Fibroblast of skin of left quadriceps (primary cell): ENCODE measurements around the gene CFAP57.
"Not testable (repeated sequence)": the region's sequence is repeated elsewhere in the genome, so short reads cannot be mapped to it uniquely, and the experiment has no call there.

Experiments
- DNase-seq, 2 experiments: peaks; one replicate each; pipeline ENCODE4 v3.0.0-alpha.2; 2013; ENCODE audit warnings: low read depth in 2 of 2

The CFAP57 gene

DNA sequence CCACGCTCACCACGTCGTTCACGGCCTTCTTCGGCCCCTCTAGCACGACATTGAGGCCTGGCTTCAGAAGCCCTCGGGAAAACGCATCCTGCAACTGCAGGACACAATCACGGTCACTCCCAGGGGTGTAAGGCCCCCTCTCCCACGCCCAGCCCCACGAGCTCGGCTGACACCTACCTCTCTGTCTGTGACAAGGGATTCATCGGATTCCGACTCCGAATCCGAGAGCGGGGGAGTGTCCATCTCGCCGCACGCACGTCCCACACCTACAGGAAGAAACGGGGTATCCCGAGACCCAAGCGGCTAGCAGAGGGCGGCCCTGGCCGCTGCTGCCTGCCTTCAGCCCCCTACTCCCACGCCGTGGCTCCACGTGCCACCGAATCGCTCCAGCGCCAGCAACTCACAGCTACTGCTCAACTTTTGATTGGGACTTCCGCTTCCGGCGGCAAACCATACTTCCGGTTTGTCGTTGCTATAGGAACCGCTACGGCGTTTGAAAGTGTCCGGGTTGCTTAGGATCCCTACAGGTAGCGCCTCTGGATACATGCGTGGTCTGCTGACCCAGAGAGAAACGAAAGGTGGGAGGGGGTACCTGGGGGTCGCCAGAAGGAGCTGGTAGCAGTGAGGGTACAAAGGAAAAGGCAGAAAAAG, at the start of gene CFAP57, which contains the start of gene EBNA1BP2:
Gene CFAP57 (plus strand): TSS at position 455 of the 651 bp plus-strand sequence. CDS start 424 bp downstream, outside the sequence.
Gene EBNA1BP2 (minus strand): TSS at position 415 of the 651 bp plus-strand sequence. CDS start 172 bp downstream, at position 243.
- DNase-seq = peak; percentile 84 to 85

DNA sequence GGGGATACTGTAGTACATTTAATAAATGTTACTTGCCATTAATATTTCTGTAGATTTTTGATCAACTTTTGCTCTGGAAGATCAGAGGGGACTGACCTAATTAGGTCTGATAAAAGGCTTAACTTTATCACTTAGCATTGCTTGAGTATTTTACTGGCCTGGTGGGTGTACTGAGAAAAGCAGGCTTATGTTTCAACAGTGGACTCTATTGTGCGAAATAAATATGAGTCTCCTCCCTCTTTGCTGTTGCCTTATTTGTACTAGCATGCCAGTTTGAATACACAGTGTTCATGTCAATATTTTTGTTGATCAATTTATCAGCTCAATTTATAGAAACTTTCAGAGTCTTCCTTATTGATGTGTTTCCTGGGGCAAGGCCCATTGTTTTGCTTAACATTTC, 49.1 kb upstream of the CFAP57 start:
- DNase-seq = no peak

DNA sequence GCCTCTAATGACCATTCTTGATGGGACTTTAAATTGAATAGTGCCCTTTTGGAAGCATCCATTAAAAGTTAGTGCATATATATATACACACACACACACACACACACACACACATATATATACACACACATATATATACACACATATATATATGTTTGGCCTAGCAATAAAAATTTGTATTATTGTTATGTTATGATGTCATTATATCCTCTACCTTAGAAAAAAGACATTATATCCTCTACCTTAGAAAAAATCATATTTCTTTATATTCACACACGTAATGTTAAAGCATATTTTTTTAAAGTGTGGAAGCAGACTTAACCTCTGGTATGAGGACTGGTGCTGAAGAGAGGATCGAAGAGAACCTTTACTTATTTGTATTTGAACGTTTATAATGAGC, 43.3 kb upstream of the CFAP57 start:
- no peak for DNase-seq

DNA sequence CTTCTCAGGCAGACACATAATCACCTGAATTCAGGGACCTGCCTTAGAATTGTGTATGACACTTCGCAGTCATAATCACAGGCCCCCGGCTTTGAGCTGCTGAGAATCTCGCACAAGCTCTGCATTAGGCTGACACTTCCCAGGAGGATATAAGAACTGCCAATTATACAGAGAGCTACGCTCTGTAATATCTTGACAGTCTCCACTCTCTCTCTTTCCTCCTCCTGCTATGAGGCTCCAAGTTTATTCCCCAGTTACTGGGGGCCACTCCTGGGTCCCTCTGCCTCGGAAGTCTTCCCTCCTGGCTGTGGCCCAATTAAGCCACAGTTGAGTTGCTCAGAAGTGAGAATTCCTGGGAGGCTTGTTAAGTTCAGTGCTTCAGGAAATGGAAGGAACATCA, 42.7 kb upstream of the CFAP57 start:
- no peak for DNase-seq

DNA sequence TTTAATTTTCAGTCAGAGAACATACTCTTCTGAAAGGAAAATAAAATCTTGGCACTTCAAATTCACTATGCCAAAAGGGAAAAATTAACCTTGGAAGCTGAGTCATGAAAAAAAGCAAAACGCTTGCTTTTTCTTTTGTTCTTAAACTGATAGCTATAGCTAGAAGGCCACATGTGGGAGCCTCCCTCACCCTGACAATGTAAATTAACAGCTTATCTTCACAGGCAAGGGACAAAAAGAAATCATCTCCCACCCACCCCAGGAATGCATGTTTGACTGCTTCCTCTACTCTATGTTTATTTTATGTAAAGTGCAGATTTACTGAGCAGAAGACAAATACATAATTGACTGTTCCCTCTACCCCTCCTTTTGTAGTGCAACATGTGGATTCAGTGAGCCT, 38.1 kb upstream of the CFAP57 start:
- DNase-seq = no peak

DNA sequence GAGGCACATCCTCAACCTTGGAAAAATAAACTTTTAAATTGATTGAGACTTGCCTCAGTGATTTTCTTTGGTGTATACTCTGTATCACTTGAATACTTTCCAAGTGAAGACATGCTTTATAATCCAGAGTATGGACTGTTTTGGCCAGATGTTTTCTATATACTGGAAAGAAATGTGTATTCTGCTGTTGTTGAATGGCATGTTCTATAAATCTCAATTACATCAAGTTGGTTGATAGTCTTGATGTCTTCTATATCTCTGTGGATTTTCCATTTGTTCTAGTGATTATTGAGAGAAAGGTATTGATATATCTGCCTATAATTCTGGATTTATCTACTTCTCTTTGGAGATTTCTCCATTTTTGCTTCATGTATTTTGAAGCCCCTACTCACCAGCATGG, 37.5 kb upstream of the CFAP57 start:
- DNase-seq = no peak

DNA sequence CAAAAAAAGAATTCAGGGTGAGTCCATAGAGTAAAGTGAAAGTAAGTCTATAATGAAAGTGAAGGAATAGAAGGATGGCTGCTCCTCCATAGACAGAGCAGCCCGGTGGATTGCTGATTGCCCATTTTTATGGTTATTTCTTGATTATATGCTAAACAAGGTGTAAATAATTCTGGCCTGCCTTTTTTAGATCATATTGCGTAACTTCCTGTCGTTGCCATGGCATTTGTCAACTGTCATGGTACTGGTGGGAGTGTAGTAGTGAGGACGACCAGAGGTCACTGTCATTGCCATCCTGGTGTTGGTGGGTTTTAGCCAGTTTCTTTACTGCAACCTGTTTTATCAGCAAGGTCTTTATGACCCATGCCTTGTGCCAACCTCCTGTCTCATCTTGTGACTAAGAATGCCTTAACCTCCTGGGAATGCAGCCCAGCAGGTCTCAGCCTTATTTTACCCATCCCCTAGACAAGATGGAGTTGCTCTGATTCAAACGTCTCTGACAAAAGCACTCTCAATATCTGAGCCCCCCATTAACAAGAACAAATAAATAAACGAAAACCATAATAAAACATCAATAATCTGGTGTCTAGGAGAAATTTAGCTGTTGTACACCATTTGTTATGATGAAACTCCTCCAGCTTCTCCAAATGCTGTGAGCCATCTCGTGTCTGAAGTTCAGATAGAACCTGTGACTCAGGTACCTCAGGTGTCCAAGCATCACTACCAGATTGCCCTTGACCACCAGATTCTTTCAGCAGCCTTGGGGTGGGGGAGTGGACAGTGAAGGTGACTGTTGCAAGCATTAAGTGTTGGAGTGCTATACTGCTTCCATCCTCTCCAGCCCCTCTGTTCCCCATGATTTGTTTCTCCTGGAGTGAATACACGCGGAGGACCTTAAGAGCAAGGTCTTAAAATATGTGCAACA, 36.0 kb upstream of the CFAP57 start:
- DNase-seq = no peak

DNA sequence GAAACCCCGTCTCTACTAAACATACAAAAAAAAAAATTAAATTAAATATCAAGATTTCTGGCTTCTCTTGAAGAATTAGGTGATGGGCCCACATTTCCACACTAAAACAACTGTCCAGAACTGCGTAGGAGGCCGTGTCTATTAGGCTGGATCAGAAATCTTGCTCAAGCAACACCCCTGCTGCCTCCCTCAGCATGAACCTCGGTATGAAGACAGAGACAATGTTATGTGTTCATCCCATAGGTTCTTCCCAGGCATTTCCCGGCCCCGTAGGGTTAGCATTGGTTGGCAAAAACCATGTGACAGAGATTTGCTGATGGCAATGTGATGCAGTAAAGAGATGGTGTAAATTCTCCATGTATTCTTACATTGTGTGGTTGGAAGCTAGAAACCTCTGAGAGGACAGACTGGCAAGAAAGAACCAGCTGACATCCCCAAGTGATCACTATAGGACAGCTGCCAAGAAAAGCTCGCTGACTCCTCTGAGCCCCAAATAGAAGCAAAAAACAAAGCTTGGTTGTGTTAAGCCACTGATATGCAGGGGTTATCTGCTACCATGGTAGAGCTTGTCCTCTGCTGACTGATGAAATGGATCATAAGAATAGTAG, 34.6 kb upstream of the CFAP57 start:
- no peak for DNase-seq

DNA sequence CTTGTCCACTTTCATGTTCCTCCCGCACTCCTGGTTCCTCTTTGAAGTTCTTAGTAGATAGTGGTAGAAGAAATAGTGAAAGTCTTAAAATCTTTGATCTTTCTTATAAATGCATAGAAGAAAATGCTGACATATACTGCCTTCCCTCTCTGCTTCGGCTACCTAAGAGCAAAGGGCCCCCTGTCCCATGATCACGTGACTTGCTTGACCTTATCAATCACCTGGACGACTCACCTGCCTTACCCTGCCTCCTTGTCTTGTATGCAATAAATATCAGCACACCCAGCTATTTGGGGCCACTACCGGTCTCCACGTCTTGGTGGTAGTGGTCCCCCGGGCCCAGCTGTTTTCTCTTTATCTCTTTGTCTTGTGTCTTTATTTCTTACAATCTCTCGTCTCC, 32.8 kb upstream of the CFAP57 start:
- not testable (repeated sequence) for DNase-seq

DNA sequence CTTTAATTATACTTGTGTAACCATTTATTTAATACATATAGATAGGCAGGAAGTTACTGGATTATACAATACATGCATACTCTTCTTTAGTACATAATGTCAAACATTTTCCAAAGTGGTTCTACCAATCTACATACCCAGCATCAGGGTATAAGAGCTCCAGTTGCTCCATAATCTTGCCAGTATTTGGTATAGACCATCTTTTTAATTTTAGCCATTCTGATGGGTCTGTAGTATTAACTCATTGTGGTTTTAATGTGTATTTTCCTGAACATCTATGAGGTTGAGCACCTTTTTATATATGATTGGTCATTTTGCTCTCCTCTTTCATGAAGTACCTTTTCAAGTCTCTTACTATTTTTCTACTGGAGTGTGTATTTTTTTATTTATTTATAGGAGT, 32.1 kb upstream of the CFAP57 start:
- no peak for DNase-seq

DNA sequence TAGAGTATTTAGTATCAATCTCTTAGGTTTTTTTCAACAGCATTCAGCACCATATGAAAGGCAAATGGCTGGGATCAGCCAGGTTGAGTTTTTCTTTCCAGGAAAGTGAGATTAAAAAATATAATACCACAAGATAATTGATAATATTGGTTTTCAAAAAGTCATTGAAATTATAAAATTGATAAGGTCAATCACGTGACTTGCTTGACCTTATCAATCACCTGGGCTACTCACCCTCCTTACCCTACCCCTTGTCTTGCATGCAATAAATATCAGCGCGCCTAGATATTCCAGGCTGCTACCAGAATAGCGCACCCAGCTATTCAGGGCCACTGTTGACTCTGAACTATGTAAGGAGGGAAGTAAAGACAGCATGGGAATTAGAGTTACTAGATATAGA, 31.5 kb upstream of the CFAP57 start:
- DNase-seq = no peak

DNA sequence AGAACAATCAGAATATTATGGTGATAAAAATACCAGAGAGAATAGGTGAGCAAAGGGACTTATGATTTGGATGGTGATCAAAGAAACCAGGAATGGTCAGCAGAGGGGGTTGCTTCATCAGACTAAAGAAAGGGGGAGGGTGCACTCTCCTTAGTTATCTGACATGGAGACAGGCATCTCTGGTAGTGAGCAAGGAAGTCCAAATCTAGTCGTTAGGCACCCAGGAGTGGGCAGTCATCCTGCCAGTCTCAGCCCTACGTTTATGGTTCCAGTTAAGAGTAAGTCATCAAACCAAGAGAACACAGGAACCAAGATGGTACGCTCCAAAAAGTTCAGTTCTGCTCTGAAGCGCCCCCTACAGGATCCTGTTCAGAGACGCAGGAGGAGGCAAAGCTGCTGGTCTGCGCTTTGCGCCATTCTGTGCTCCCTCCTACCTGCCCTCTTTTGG, 28.7 kb upstream of the CFAP57 start:
- no peak for DNase-seq

DNA sequence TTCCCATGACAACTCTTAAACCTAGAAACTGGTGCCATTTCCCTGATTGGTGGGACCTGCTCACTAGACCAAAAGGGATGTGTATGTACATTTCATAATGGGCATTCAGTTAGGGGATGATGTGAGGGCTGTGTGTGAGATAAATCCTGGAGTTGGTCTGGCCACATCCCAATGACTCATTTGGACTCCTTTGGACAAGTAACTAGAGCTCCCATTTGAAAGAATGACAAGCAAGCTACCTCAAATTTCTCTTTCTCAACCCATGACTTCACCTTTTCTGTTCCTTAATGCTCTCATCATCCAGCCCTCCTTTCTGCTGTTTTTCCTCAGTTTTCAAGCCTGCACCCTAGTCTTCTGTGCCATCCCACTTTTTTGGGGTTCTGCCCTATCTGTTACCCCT, 27.9 kb upstream of the CFAP57 start:
- DNase-seq = peak; percentile 6 to 16

DNA sequence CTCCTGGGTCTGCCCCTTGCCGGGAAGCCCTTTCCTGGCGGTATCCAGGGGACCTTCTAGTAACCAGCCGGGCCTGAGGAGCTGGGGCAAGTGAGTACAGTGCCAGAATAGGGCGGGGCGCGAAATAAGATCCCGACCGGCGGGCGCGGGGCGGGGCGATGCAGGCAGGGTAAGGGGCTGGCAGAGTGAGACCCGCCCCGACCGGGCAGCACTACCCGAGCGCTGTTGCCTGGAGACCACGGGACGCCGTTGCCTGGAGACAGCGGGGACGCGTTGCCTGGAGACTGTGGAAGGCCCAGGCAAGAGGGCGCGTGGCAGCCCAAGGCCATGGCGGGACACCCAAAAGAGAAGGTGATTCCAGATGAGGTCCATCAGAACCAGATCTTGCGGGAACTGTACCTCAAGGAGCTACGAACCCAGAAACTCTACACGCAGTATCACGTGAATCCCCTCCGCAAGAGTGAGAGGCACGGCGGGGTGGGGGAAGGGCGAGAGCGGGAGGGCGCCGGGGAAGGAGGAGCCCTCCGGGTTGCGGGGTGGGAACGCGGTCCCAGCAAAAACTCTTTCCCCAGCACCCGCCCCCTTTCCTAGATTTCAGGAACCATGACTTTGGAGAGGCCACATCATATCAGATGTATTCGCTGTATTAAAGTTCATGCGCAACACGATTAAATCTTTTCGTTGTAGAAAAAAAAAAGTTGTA, 24.4 kb upstream of the CFAP57 start:
- DNase-seq = peak; percentile 7 to 19

DNA sequence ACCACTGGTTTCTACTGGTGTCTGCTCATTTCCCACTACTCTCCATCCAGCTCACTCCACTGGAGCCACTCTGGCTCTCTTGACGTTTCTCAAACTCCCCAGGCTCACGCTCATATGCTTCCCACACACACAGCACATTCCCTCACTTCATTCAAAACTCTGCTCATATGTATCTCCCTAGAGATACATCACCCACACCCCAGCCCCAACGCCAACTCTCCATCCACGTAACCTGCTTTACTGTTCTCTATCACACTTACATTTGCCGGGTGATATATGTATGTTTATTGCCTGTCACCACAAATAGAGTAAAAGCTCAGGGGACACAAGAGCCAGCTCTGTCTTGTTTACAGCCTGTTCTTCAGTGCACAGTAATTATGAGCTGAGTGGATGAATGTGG, 22.2 kb upstream of the CFAP57 start:
- DNase-seq = no peak

DNA sequence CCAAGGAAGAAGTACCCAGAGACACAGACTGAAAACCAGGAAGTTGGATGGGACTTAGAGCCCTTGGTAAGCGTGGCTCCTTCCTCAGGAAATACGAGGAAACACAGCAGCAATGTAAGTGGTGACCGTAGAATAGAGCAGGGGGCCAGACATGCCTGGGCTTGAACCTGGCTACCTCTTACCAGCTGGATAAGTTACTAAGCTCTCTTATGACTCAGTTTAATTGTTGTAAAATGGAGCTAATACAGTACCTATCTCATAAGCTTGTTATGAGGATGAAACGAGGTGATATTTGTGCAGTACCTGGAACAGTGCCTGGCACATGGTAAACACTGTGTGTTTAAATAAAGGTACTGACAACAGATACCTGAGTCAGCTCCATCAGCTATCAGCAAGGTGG, 19.3 kb upstream of the CFAP57 start:
- no peak for DNase-seq

DNA sequence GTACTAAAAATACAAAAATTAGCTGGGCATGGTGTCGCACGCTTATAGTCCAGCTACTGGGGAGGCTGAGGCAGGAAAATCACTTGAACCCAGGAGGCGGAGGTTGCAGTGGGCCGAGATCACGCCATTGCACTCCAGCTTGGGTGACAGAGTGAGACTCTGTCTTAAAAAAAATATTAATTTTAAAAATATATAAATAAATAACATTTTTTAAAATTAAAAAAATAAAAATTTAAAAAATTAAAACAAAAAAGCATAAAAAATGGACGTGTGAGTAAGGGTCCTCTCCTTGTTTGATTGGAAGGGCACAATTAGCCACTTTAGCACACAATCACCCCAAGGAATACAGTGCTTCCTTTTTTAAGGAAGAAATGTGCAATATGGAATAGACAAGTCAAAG, 18.7 kb upstream of the CFAP57 start:
- DNase-seq = no peak

DNA sequence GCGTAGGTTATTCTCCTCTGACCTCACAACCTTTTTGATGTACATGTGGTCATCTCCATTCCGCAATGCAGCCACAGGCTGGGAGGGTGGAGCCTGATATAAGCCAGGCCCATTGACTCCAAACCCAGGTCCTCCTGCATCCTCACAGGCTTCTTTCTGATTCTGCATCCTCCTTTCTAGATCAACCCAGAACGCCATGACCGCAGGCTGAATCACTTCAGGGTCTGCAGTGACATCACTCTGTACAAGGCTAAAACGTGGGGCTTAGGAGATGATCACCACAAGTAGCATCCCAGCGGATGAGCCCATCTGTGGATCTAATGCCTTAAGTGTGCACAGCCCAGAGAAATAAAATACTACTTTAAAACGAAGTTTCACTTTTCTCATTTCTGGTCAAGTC, 16.1 kb upstream of the CFAP57 start:
- DNase-seq = no peak

DNA sequence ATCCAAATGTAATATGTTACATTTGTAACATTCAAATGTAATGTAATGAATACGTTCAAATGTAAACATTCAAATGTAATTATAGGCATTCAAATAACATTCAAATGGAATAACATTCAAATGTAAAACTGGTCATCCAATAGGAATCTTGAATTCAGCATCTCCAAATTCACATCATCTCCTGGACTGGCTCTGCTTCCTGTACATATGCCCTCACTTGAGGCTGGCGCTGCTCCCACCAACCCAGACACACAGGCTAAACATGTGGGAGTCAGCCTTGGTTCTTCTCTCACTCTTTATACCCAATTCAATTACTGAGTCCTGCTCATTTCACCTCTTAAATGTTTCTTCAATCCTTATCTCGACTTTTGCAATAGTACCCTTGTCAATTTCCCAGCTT, 7.0 kb upstream of the CFAP57 start:
- no peak for DNase-seq

DNA sequence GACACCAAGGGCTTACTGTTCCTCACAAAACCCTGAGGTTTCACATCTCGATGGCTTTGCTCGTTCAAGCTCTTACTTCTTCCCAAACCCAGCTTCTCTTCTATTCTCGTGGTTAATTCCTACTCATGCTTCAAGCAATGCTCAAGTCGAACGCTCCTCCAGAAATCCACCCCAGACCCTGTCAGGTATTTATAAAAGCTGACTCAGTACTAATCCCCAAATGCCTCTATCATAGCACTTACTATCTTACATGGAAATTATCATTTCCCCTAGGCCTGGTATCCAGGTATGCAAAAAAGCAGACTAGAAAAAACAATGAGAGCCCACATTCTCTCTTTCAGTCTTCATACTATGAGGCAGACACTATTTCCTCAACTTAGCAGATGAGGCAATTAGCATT, 6.4 kb upstream of the CFAP57 start:
- no peak for DNase-seq

DNA sequence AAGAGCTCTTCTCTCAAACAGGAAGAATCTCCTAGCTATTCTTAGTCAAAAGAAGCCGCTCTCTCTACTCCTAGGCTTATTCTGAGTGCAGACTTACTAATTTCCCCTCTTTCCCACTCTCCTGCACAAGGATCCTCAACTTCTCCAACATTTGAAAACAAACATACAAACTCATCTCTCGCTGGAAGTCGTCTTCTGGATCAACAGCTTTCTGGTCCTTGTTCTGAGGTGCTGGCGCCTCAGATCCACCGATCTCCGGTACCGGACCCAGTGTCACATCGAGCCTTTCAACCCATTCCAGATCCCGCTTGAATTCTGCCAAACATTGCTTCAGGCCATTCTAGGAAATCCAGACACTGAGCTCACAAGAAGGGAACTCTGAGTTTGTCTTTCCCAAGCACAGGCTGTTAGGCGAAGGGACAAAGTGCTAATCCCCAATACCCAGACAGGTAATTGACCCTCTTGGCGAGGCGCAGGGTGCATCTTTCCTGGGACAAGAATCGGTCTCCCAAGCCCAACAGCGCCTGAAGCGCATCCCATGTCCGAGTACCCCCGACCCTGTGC, 736 bp upstream of the CFAP57 start:
- no peak for DNase-seq

DNA sequence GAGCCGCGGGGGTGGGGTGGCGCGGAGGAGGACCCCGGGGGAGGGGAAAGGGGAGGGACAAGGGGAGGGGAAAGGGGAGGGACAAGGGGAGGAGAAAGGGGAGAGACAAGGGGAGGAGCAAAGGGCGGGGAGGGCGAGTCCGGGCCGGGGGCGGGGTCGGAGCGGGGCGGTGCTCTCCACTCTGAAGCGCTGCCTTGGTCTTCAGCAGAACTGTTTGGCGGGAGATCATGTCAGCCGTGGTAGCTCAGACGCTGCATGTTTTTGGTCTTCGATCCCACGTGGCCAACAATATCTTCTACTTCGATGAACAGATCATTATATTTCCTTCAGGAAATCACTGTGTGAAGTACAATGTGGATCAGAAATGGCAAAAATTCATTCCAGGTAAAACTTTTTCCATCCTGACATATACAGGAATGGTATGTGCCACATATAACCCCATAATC, 420 bp downstream of the CFAP57 start:
- DNase-seq = peak; percentile 67 to 68
